HG03558 (cell line): ENCODE measurements around the gene CYB561D1.
A peak's percentile ranks its signal among the peaks of the same experiment; 100 is the strongest.
"Not testable (repeated sequence)": the region's sequence is repeated elsewhere in the genome, so short reads cannot be mapped to it uniquely, and the experiment has no call there.

Source experiments
- ATAC-seq: cut with Tn5 transposase; IDR thresholded peaks from one replicate; pipeline ENCODE4 v1.9.1; 2021; ENCODE audit warnings: moderate number of reproducible peaks; ENCODE audit not compliant: unreplicated experiment; ENCODE audit errors: extremely low read depth

CYB561D1 gene

GRCh38 chr1:109493805-109494539 lies at the start of gene CYB561D1:
TSS of gene CYB561D1 (plus strand) at chr1:109494094. CDS start at chr1:109494140, 46 bp downstream.
- peak; percentile 70 for ATAC-seq

- no peak for ATAC-seq
Observed at GRCh38 chr1:109444346-109444745, 49.5 kb upstream of the CYB561D1 start.

GRCh38 chr1:109445949-109446695 lies 47.8 kb upstream of the CYB561D1 start:
- ATAC-seq = not testable (repeated sequence)

DNA sequence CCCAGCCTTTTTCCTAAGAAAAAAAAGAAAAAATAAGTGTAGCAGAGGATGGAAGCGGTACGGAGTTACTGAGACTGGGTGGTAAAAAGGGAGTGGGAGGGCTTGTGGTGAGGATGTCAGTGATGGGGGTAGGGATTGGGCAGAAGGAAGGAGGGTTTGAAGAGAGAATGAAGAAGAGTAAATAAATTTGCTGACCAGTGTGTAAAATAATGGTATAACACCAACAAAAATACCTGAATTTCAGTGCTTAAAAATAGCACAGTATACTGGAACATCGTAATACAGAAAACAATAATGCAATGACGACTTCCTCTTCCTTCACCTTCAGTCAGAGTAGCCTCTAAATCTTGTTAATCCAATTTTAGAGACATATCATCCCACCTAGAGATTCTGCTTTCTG lies 46.4 kb upstream of the CYB561D1 start:
- ATAC-seq = no peak

GRCh38 chr1:109454497-109455133 lies 39.3 kb upstream of the CYB561D1 start:
- ATAC-seq = no peak

DNA sequence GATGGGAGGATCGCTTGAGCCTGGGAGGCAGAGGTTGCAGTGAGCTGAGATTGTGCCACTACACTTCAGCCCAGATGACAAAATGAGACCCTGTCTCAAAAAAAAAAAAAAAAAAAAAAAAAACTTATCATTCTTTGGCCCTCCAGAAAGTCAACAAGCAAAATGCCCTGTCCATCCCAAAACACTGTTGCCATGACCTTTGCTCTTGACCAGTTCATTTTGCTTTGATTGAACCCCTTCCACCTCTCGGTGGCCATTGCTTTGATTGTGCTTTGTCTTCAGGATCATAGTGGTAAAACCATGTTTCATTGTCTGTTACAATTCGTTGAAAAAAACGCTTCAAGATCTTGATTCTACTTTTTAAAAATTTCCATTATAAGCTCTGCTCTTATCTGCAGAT lies 36.1 kb upstream of the CYB561D1 start:
- no peak for ATAC-seq

DNA sequence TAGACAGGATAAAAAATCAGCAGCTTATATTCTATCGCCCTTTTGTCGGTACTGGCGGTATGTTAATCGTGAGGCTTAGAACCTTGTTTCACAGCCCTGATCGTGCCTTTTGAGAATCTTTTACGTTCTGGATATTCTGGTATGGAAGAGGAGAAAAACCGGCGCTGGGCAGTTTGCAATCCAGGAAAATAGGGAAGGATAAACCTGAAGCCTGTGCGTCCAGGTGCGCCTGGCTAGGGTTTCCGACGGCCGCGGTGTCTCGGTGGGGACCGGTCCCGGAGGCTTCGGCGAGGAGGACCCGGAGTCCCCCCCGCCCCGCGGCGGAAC lies 27.8 kb upstream of the CYB561D1 start:
- no peak for ATAC-seq

DNA sequence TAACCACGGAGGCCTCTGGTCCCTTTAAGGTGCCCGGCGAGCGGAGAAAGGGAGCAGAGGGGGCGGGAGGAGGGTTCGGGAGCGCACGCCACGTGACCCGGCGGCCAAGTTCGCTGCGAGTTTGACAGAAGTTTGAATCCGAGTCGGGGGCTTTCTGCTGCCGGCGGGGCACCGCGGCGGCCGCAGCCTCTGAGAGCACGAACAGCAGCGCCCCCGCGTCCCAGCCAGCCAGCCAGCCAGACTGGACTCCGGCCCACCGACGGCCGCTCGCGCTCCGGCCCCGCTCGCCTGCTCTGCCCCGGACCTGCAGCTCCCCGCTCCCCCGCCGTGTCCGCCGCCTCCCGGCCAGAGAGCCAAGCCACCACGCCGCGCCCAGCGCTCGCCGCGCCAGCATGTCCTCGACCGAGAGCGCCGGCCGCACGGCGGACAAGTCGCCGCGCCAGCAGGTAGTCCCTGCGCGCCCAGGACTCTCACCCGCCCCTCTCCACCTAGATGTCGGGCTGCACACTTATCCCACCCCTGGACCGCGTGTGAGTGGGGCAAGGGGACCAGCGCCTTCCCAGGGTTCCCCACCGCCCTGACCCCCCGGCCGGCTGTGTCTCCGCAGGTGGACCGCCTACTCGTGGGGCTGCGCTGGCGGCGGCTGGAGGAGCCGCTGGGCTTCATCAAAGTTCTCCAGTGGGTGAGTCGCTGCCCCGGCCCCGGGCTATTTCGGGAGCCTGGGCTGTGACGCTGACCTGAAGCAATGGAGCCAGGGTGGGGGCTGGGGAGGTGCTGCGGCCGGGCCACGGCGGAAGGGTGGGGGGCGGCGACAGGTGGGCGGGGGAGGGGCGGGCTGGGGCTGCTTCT lies 27.2 kb upstream of the CYB561D1 start, which contains the start of gene SYPL2:
TSS of gene SYPL2 (plus strand) at position 95 of the 849 bp plus-strand sequence. CDS start at position 393, 298 bp downstream.
- ATAC-seq = no peak

GRCh38 chr1:109467301-109467777 lies 26.6 kb upstream of the CYB561D1 start:
- no peak for ATAC-seq

DNA sequence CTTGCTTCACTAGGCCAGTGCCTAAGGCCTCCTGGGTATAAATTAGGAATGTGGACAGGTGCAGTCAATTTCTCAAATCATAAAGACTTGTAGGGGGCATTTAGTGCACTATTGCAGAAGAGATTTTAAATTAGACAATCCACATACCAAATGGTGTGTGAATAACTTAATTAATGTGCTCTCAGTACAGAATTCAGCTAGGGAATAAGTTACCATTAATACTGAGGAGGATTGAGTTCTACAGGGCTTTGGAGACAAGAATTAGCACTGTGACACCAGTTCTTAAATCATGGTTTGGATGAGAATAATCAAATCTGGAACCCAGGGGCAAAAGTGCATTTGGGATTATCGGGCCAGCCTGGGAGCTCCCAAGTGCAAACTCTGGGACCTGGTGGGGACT lies 25.8 kb upstream of the CYB561D1 start:
- ATAC-seq = no peak

- ATAC-seq = no peak
Observed at GRCh38 chr1:109468903-109469302, 25.0 kb upstream of the CYB561D1 start.

DNA sequence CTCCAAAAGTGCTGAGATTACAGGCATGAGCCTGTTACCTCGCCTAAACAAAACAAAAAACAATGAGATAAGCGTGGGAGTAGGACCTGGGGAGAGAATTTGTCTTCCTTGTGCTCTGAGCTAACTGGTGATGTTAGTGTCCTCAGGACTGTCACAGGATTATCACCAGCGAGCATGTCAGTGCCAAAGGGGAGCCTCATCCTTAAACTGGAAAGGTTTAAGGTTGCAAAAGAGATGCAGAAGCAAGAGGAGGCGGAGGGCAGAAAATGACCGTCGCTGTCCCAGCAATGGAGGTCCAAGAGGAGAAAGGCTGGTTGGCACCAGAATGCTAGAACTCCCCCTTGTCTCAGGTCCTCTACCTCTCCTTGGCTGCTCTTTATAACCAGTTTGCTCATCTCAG lies 23.6 kb upstream of the CYB561D1 start:
- ATAC-seq = no peak

DNA sequence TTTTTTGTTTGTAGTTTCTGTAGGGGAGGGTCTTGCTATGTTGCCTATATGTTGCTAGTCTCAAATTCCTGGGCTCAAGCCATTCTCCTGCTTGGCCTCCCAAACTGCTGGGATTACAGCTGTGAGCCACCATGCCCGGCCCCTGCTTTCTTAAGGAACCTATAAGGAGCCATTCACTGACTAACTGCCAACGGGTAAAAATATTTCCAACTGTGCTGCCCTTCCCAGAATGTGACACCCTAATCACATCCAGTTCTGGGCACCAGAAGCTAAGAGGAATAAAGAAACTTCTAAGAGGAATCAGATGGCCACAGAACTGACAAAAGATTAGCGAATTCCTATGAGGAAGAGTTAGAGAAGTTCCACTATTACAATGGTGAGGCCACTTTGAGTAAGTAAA lies 21.1 kb upstream of the CYB561D1 start:
- no peak for ATAC-seq

DNA sequence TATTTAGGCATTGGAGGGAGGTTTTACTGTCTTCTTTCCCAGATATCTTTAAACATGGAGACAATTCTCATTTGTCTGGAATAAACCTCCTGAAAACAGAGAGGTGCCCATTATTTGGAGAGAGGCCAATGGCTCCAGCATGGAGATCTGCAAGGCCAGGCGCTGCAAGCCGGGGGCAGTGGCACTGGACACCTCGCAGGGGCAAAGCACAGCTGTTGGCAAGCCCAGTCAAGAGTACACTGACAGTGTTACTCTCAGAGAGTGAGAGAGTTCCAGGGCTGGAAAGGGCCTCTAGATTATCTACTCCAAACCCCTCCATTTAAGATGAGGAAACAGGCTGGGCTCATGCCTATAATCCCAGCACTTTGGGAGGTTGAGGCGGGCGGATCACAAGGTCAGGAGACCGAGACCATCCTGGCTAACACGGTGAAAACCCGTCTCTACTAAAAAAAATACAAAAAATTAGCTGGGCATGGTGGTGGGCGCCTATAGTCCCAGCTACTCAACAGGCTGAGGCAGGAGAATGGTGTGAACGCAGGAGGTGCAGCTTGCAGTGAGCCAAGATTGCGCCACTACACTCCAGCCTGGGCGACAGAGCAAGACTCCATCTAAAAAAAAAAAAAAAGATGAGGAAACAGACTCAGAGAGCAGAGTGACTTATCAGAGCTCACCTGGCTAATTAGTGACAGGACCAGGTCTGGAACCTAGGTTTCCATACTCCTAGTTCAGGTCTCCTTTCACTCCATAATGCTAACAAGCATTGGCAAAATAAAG lies 20.4 kb upstream of the CYB561D1 start:
- ATAC-seq = not testable (repeated sequence)

- ATAC-seq = no peak
Observed at GRCh38 chr1:109474697-109475096, 19.2 kb upstream of the CYB561D1 start.

GRCh38 chr1:109475261-109475660 lies 18.6 kb upstream of the CYB561D1 start:
- ATAC-seq = no peak

GRCh38 chr1:109476825-109477224 lies 17.1 kb upstream of the CYB561D1 start:
- ATAC-seq = no peak

DNA sequence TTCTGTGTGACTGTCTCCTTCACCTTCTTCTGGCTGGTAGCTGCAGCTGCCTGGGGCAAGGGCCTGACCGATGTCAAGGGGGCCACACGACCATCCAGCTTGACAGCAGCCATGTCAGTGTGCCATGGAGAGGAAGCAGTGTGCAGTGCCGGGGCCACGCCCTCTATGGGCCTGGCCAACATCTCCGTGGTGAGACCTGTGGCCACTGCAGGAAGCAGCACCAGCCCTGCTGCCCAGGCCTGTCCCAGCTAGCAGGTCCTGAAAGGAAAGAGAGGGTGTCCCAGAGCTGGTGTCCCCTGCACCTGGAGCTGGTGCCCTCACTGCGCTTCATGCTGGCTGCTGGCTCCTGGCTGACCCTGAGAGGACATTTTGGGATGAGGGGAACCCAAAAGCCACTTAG lies 16.1 kb upstream of the CYB561D1 start:
- ATAC-seq = no peak

- ATAC-seq = no peak
Observed at GRCh38 chr1:109478806-109479205, 15.1 kb upstream of the CYB561D1 start.
